Stimulated activated CD4-positive, alpha-beta T cell treated with anti-CD3 and anti-CD28 coated beads, Interleukin-1b, Interleukin-23, amount 100 ng/mL, for 4 hours (primary cell): ENCODE results near the gene LAMB3.
A peak's percentile ranks its signal among the peaks of the same experiment; 100 is the strongest.

Source experiments
- DNase-seq, 2 donors: peaks; one replicate each; pipeline ENCODE4 v3.0.0-alpha.2; 2020; ENCODE audit warnings: low read depth in 2 of 2

LAMB3 gene

DNA sequence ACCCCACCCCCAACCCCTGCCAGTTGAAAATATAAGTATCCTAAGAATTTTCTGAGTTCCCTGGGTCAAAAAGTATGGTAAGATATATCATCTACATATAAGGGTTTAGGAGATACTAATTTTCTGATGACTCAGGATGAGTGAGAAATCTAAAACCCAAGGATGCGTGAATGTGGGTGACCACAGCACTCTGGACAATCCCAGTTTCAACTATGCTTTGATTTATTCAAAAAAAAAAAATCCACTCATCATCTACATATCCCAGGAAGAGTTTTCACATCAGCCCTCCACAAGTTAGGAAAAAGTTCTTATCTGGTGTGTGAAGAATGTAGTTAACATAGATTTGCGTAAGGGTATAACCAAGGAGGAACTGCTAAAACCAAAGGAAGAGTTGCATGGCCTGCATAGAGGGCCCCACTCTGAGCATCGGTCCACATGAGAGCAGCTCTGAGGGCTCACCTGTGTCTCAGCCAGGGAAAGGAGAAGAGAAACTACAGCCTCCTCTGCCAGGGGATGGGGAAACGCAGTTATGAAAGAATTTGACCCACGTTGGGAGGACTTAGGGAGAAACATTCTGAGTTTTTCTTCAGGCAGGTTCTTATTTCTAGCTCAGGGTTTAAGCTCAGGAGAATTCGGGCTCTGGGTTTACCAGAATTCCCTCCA is 18.8 kb downstream of the LAMB3 start:
- DNase-seq: no peak

DNA sequence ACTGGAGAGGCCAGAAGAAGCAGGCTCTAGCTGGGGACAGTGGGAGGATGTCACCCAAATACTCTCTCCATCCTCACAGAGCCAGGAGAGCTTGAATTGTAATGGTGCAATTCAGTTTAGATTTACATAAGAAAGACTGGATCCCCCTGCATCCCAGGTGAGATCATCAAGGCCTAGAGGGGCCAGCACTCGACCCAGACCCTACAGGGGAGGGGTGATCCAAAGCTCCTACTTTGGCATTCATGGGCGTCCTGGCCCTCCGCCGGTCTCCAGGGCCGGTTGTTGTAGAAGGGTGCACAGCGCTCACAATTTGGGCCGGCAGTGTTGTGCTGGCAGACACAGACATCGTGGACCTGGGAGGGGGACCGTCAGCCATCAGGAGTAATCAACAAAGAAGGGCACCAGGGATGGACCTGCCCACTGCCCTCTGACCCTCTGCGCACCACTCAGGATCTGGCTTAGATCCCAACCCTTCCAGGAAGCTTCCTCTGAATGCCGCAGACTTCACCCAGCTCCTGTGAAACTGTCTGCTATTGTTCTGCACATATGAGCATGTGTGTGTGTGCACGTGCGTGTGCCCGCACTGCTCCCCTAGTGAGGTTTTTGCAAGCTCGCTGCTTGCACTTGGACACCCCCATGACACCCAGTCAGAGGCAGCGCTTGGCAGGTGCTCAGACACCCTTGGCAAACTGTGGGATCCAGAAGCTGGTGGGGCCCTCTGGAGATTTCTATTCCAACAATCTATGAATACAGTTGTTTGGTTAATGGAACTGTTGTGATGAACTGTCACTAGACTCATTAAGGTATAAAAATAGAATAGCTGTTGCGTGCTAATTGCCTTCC is 21.6 kb downstream of the LAMB3 start:
- no peak for DNase-seq

DNA sequence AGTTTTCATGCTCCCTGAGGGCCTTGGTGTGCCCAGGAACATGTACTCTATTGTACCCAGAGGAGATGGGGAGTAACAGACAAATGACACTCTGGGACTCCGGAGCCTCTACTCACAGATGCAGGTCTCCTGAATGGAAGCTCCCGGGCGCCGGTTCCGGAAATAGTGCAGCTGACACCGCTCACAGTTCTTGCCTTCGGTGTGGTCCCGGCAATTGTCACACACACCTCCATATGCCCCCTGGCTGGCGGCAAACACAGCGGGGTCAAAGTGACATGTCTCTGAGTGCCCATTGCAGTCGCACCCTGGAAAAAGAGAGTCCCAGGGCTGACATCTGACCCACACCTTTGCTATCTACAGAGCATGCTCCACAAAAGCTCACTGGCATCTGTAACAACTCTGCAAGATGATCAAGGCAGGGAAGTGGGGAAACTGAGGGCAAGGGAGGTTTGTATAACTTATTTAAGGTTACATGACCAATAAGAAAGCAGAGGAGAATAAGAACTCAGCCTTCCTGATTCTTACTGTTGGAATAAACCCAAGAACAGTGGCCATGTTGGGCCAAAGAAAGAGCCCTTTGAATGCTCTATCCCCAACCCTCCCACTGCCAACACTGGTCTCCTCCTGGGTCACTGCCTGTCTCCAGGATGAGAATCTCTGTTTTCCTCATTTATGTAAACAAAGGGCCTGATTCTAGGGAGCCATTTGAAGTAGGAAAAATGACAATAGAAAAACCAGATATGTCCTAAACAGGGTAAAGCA is 22.4 kb downstream of the LAMB3 start:
- no peak for DNase-seq

GRCh38 chr1:209628618-209629299 is 23.5 kb downstream of the LAMB3 start:
- no peak for DNase-seq

DNA sequence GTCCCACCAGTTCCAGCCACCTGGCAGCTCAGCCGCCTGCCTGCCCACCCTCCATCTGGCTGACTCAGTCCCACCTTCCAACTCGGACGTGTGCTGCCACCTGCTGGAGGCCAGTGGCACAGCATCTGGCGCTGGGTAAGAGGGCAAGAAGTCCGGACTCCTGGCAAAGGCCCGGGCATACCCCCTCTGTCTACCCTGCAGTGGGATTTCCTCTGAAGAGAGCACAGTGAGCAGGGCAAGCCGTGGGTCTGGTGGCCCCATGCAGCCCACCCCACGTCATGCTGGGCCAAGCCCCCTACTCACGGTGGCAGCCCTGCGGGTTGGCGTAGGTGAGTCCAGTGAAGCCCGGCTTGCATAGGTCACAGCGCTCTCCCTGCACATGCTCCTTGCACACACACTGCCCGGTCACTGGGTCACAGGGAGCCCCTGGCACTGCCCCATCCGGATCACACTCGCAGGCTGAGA is 24.5 kb downstream of the LAMB3 start:
- DNase-seq: peak; percentile 74 to 80

- DNase-seq: no peak
Observed at GRCh38 chr1:209627027-209627731, 25.0 kb downstream of the LAMB3 start.

DNA sequence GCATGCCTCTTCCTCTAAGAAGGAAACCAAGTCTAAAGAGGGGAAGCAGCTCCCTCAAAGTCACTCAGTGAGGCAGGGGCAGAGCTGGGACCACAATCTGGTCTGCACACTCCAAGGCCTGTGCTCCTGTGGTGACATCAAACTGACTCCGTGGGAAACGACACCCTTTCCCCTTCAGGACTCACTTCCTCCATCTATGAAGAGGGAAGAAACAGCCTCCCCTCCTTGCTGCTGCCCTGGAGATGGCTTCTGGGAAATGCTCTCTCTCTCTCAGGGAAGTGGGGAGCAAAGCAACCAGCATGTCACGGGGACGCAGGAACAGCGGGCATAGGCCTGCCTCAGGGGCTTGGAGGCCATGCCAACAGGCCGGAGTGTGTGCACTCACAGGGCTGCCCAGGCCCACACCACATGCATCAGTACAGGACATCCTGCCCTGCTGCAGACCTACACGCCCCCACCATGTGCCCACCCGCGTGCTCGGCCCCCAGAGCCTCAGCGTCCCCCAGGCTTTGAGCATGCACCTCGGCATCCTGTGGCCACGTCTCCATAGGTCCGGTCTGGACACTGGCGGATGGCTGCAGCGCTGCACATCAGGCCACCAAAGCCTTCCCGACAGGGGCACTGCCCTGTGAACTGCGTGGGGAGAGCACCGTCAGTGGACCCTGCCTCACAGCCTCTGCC is 25.7 kb downstream of the LAMB3 start:
- DNase-seq: no peak

GRCh38 chr1:209625791-209626285 is 26.4 kb downstream of the LAMB3 start:
- DNase-seq: no peak

DNA sequence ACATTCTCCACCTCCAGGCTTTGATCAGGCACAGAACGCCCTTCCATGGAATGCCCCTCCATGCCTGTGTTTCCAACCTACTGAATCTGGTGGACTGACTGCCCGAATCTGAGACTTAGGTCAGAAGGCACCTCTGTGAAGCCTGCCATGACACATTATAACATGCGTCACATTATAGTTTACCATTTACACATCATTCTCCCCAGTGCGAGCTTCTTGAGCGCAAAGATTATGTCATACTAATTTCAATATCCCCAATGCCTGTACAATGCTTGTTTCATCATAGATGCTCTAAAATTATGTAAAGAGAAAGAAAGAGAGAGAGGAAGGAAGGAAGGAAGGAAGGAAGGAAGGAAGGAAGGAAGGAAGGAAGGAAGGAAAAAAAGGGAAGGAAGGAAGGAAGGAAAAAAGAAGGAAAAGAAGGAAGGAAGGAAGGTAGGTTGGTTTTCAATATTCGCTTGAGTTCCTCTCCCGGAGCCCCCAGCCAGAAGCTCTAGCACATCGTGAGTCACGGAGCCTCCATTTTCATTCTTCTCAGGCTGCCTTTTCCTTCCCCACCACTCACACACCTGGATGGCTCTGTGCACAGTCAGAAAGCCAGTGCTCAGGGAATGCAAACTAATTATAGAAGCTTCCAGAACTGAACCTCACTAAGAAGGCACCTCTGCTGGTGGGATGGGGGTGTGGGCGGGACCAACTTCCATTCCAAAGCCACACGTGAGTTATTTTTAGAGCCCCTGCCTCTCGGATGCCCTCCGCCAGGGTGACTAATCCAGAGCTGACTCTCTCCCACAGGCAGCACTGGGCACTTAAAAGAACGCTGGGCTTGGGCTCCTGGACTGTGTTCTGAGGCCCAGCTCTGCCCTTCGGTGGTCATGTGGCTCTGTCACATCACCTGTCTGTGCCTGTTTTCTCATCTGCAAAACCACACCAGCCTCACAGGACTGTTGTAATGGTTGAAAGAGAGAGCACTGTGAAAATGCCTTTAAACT is 27.4 kb downstream of the LAMB3 start:
- DNase-seq: no peak

DNA sequence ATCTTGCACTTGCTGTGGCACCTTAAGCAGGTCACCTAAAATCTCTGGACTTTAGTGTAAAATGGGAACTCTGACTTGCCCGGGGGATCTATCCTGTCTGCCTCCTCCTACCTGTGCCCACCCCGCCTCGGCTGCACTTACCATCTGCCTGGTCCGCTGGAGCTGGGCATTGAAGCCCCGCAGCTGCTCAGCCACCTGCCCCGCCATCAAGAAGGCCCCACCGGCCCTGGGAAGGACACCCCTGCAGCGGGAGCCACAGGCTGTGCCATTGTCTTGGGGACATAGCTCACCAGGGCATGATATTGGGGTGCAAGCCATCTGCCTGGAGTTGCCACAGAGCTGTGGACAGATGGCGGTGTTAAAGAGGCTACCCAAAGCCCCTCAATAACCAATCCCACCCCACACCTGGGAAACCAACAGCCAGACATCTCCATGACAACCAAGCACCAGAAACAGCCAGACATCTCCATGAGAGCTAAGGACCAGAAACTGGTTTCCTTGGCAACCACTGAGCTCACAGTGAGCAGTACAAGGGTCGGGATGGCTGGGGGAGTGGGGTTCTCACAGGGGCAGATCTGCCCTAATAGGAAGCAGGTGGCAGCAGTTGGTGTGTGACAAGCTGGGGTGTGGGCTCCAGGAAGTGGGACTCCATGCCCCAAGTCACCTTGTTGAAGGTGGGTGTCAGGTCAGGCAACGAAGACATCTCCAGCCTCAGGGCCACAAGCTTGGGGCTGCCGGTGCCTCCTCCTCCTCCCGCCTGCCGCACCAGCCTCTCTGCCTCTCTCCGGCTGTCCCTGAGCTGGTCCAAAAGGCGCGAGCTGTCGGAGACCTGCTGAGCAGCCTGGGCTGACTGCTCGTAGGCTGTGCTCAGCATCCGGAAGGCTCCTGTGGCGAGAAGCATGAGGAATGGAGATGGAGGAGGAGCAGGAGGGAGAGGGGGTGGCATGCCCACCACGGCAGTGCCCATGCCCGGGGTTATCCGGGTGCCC is 29.1 kb downstream of the LAMB3 start:
- no peak for DNase-seq

- DNase-seq: no peak
Observed at GRCh38 chr1:209621741-209622655, 30.2 kb downstream of the LAMB3 start.

DNA sequence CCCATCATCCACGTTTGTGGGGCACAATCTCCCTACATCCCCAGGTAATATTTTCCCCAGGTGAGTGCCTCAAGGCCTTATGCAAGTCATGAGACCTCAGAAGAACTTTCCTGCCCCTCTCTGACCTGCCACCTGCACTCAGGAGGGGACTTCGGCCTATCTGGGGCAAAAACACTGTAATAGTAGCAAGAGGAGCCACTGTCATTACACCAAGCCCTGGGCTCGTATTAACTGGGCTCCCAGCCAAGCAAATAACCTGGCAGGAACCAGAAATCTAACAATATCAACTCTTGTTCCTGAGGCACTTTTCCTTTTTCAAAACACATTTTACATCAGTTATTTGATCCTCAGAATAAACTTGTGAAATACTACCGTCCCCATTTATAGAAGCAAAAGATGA is 30.9 kb downstream of the LAMB3 start:
- no peak for DNase-seq

DNA sequence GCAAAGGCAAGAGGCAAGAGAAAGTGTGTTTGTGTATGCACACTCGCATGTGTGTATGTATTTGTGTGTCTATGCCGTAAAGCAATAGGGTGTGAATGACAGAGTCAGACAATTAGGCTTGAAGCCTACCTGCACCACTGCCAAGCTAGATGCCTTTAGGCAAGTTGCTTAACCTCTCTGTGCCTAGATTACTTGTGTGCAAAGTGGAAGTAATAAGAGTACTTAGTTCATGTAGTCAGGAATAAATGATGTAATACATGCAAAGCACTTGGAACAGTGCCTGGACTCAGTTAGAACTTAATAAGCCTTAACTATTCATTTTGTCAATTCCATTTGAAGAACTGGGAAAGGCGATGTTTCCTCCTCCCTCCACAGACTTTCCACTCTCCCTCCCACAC is 31.7 kb downstream of the LAMB3 start:
- DNase-seq: no peak

GRCh38 chr1:209619696-209620486 is 32.3 kb downstream of the LAMB3 start:
- DNase-seq: no peak

DNA sequence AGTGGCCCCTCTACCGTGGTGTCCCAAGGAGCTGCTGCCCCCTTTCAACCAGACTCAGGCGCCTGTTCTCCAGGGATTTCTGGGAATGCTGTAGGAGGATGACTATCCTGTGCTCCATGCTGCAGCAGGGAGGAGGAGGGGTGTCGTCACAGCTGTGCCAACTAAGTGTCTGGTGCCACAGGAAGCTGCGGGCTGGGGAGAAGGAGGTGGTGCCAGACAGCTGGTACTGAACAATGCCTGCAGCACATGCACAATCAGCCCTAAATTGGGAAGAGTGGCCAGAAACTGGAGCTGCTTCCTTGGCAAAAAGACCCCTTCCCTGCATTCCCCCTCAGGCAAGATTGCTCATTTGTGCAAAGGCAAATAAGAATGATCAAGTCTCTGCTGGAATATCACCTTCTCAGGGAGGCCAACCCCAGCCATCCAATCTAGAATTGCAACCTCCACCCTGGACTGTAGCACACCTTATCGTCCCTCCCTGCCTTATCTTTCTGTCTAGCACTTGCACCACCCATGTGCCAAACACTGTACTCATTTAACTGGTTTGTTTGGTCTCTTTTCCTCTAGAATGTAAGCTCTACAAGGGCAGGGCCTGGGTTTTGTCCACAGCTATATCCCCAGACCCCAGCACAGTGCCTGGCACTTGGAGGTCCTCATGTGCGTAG is 33.3 kb downstream of the LAMB3 start:
- no peak for DNase-seq

GRCh38 chr1:209618291-209618690 is 33.9 kb downstream of the LAMB3 start:
- DNase-seq: no peak
